Subcutaneous abdominal adipose tissue (tissue), 5 donors: ENCODE measurements around the gene AMACR.

Source experiments
- H3K27ac ChIP-seq: one replicate; pipeline ENCODE4 v1.7.0; 2013; ENCODE audit warnings: low read depth, mild to moderate bottlenecking, inconsistent platforms, low read length, moderate library complexity
- H3K27me3 ChIP-seq, 5 donors: one replicate each; pipeline ENCODE4 v1.7.0; 2013; ENCODE audit warnings: low read length in 5 of 5, inconsistent platforms in 1 of 5; ENCODE audit not compliant: control insufficient read depth in 5 of 5, insufficient read depth in 4 of 5
- H3K36me3 ChIP-seq, 5 donors: one replicate each; pipeline ENCODE4 v1.7.0; 2013; ENCODE audit warnings: low read length in 5 of 5; ENCODE audit not compliant: control insufficient read depth in 5 of 5, insufficient read depth in 5 of 5
- H3K4me1 ChIP-seq, 5 donors: one replicate each; pipeline ENCODE4 v1.7.0; 2013; ENCODE audit warnings: low read length in 5 of 5, mild to moderate bottlenecking in 3 of 5, moderate library complexity in 1 of 5; ENCODE audit not compliant: control insufficient read depth in 5 of 5, insufficient read depth in 5 of 5
- H3K4me3 ChIP-seq, 5 donors: one replicate each; pipeline ENCODE4 v1.7.0; 2013; ENCODE audit warnings: low read length in 5 of 5, low read depth in 1 of 5
- H3K9ac ChIP-seq, 5 donors: one replicate each; pipeline ENCODE4 v1.7.0; 2013; ENCODE audit warnings: low read length in 5 of 5, mild to moderate bottlenecking in 4 of 5, moderate library complexity in 3 of 5
- H3K9me3 ChIP-seq, 5 donors: one replicate each; pipeline ENCODE4 v1.7.0; 2013; ENCODE audit warnings: low read length in 5 of 5; ENCODE audit not compliant: control insufficient read depth in 5 of 5
- donor health status: healthy.
- donor health status: healthy.
- donor health status: healthy.
- donor health status: healthy.
- donor health status: healthy.

Gene AMACR

GRCh38 chr5:34047143-34047542 is 39.3 kb upstream of the AMACR start:
- H3K36me3 ChIP-seq, result no peaks in the 10 kb centered on the region
- no peak overlapping the region for H3K4me3 ChIP-seq
- H3K27me3 ChIP-seq, result no peaks in the 10 kb centered on the region
- H3K9me3 ChIP-seq, result no peaks in the 10 kb centered on the region
- H3K4me1 ChIP-seq, result peaks cover 5 to 22% (median 16%) of the 10 kb centered on the region in 5 donors
- H3K27ac ChIP-seq, result no peak overlapping the region
- no peak overlapping the region for H3K9ac ChIP-seq

- no peak overlapping the region for H3K4me3 ChIP-seq
- peaks cover 5 to 26% (median 19%) of the 10 kb centered on the region in 5 donors for H3K4me1 ChIP-seq
- no peaks in the 10 kb centered on the region for H3K27me3 ChIP-seq
- H3K9ac ChIP-seq, result no peak overlapping the region
- no peaks in the 10 kb centered on the region for H3K9me3 ChIP-seq
- no peaks in the 10 kb centered on the region for H3K36me3 ChIP-seq
- no peak overlapping the region for H3K27ac ChIP-seq
Measured at GRCh38 chr5:34045996-34046395, 38.1 kb upstream of the AMACR start.

- Histone ChIP-seq H3K27ac (no peak overlapping the region), H3K4me3 (no peak overlapping the region), H3K36me3 (no peaks in the 10 kb centered on the region), H3K27me3 (no peaks in the 10 kb centered on the region), H3K4me1 (peaks cover 5 to 28% (median 19%) of the 10 kb centered on the region in 5 donors), H3K9ac (no peak overlapping the region), H3K9me3 (no peaks in the 10 kb centered on the region)
Measured at GRCh38 chr5:34045023-34045422, 37.2 kb upstream of the AMACR start.

- H3K27me3 ChIP-seq, result no peaks in the 10 kb centered on the region
- H3K4me1 ChIP-seq, result peaks cover 5 to 28% (median 19%) of the 10 kb centered on the region in 5 donors
- no peak within 1 kb of the TSS for H3K27ac ChIP-seq
- H3K9ac ChIP-seq, result peak within 1 kb of the TSS in 3 of 5 donors; percentile 2 to 17 (median 5)
- H3K36me3 ChIP-seq, result no peaks in the 10 kb centered on the region
- no peaks in the 10 kb centered on the region for H3K9me3 ChIP-seq
- H3K4me3 ChIP-seq, result peak within 1 kb of the TSS in 4 of 5 donors; percentile 11 to 42 (median 24)
Measured at GRCh38 chr5:34043099-34043876, 35.4 kb upstream of the AMACR start, which contains the start of gene C1QTNF3. C1QTNF3 (minus strand) TSS chr5:34043213; CDS start chr5:34043125, 88 bp downstream.

DNA sequence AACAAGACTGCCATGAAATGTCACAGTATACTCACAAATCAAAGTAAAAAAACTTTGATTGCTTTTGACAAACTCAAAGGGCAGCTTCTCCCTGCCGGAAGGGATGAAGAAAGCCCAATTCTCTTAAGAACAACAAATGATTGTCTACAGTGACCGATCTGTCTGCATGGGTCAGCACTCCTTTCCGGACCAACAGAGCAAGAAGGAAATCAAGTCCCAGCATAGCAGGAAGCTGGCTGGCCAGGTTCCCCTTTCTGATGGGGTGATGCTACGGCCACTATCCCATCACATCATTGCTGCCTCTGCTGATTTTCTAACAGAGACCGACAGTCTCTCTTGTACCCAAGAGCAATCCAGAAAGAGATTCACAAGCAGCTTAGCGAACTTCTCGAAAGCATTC is 34.5 kb upstream of the AMACR start:
- peak overlapping the region in 1 of 5 donors; percentile 2 for H3K9ac ChIP-seq

DNA sequence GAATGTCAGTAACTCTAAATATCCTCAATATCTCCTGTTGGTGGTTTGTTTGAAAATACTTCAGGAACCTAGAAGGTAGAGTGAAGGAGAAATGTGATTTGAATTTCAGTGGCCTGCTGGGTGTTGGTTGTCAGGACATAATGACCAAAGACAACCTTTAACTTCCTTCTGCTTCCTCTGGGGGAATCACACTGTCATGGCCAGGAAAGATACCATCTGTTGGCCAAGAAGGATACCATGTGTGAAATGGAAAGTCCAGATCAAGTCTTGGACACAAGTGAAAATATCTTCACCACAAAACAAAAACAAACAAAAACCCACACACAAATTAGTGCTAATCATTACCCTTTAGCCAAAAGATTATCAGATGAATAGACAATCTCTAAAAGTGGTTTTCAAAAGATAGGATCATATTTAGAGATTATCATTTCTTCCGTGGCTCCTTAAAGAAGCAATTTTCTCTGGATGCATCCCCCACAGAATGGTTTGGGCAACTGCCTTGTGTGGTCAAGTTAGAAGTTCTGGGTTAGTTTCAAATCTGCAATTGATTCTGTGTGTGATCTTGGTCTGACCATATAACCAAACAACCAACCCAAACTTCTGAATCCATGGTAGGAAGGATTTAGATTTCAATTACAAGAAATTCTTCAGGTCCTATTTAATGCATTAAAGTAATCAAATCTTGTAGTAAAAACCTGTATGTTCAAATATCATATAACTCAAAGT is 33.6 kb upstream of the AMACR start:
- Histone ChIP-seq H3K9ac (no peak overlapping the region), H3K9me3 (no peaks in the 10 kb centered on the region), H3K36me3 (no peaks in the 10 kb centered on the region), H3K27ac (no peak overlapping the region), H3K4me1 (peaks cover 6 to 30% (median 24%) of the 10 kb centered on the region in 5 donors), H3K4me3 (no peak overlapping the region), H3K27me3 (no peaks in the 10 kb centered on the region)

More for the DNA sequence above, 34.5 kb upstream of the AMACR start:
- Histone ChIP-seq H3K36me3 (no peaks in the 10 kb centered on the region), H3K4me1 (peaks cover 6 to 30% (median 21%) of the 10 kb centered on the region in 5 donors), H3K4me3 (peak overlapping the region in 2 of 5 donors; percentile 11 to 42), H3K27me3 (no peaks in the 10 kb centered on the region), H3K27ac (no peak overlapping the region), H3K9me3 (no peaks in the 10 kb centered on the region)

DNA sequence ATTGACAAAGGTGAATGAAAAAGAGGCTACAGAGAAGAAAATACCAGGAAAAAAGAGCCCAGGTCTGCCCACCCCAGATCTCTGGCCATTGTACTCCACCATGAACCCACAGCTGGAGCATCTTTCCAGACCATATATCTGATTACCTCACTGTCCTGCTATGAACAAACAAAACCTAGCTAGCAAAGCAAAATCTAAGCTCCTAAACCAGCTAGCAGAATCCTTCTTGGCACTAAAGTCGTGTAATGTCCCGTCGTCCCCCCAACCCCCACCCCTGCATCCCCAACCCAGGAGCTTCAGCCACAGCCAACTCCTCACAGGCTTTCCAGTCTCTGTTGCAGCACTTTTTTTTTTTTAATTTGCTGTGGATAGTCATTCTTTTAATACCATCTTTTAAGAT is 32.6 kb upstream of the AMACR start:
- peaks cover 0 to under 1% (median 0%) of the 10 kb centered on the region in 5 donors for H3K36me3 ChIP-seq
- H3K4me3 ChIP-seq, result no peak overlapping the region
- H3K9me3 ChIP-seq, result no peaks in the 10 kb centered on the region
- H3K4me1 ChIP-seq, result peaks cover 6 to 35% (median 24%) of the 10 kb centered on the region in 5 donors
- no peaks in the 10 kb centered on the region for H3K27me3 ChIP-seq
- no peak overlapping the region for H3K9ac ChIP-seq
- no peak overlapping the region for H3K27ac ChIP-seq

- no peaks in the 10 kb centered on the region for H3K27me3 ChIP-seq
- no peaks in the 10 kb centered on the region for H3K9me3 ChIP-seq
- H3K9ac ChIP-seq, result no peak overlapping the region
- H3K4me3 ChIP-seq, result no peak overlapping the region
- no peak overlapping the region for H3K27ac ChIP-seq
- peaks cover 0 to 8% (median 5%) of the 10 kb centered on the region in 5 donors for H3K36me3 ChIP-seq
- peaks cover 6 to 35% (median 26%) of the 10 kb centered on the region in 5 donors for H3K4me1 ChIP-seq
Measured at GRCh38 chr5:34039398-34040157, 31.7 kb upstream of the AMACR start.

DNA sequence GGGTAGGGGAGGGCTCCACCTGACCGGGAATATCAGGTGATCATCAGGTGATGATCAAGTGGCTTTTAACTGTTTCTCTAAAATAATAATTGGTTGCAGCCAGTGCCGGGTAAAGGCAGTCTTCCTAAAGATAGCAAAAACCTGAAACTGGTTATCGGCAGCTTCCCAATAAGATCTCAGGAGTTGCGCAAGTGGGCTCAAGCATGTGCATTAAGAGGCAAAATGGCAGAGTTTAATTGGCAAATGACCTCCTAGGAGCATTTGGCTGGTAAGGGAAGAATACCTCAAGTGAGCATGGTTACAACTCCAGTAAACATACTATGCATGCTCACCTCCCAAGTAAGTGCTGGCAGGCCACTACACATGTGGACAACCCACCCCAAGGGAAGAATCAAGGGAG is 31.0 kb upstream of the AMACR start:
- Histone ChIP-seq H3K27me3 (no peaks in the 10 kb centered on the region), H3K9ac (no peak overlapping the region), H3K27ac (no peak overlapping the region), H3K4me1 (peaks cover 6 to 35% (median 28%) of the 10 kb centered on the region in 5 donors), H3K9me3 (no peaks in the 10 kb centered on the region), H3K36me3 (peaks cover 0 to 8% (median 5%) of the 10 kb centered on the region in 5 donors), H3K4me3 (no peak overlapping the region)
